Fibroblast of peridontal ligament (primary cell): ENCODE data around the gene SEH1L.
A peak's percentile ranks its signal among the peaks of the same experiment; 100 is the strongest.
"Not testable (repeated sequence)": the region's sequence is repeated elsewhere in the genome, so short reads cannot be mapped to it uniquely, and the experiment has no call there.

Experiments
- DNase-seq: peaks from one replicate; pipeline ENCODE4 v3.0.0-alpha.2; 2010; ENCODE audit errors: extremely low read depth

SEH1L gene

GRCh38 chr18:12995952-12996477, 48.2 kb downstream of the SEH1L start:
- no peak for DNase-seq

- DNase-seq: no peak
These were observed 49.0 kb downstream of the SEH1L start for GRCh38 chr18:12996661-12997292.

DNA sequence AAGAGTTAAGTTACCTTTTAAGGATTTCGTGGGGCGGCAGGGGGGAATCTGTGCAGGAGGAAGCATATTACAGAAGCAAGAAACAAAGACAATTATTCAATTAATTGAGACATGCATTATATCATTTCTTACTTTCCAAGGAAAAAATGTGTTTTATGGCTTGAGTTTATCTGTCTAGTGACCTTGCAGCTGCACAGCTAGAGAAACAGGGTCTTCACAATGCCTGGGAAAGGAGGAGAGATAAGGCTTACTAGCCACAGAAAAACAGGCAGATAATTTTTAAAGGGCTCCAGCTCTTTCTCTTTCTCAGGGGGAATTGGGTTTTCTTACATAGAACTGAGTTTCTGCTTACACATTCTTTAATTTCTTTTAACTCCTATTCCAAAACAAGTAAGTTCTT, 49.5 kb downstream of the SEH1L start:
- DNase-seq: not testable (repeated sequence)

DNA sequence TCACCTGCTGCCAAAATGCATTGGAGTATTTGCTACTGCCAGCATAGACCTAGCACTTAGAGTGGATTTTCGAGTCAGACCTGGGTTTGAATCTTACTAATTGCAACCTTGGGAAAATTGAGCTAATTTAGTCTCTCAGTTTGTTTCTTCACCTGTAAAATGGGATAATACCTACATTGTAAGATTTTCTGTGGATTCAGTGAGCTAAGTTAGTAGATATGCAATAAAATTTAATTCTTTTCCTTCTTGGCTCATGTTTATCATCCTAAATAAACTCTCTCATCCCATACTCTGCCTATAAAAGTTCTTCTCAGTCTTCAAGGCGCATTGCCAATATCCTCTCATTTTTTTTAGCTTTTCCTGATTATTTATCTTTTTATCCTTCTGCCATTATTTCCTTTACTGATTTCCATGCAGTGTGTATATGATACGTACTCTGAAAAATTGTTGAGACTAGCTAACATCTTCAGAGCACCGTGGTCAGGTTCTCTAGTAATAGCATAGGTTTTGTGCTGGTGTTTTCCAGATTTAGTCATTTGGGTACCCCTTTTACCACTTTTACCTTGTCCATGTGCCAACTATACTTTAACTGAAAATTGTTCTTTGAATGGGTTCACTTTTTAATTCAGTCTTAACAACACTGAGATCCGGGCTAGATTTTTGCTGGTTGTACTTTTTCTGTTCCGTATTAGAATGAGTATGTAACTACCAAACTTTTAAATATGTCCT, 50.7 kb downstream of the SEH1L start:
- DNase-seq: no peak

- peak; percentile 62 for DNase-seq
These were observed 55.7 kb downstream of the SEH1L start for GRCh38 chr18:13003466-13003896.

DNA sequence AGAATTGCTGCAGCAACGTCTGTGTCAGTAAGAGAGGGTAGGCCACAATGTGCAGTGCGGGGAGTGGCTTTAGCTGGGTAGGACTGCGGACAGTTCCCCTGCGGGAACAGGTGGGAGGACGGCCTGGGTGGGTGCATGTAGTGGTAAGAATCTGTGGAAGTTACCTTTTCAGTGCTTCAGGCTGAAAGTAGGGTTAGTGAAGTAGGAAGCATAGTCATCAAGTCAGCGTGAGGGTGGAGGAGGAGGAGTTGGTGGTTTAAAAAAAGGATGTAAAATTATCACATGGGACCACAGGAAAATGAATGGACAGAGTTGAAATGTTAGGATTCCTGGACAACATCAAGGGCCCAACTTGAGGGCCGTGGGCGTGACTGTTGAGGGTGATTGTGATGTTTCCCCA, 56.6 kb downstream of the SEH1L start:
- DNase-seq: no peak

DNA sequence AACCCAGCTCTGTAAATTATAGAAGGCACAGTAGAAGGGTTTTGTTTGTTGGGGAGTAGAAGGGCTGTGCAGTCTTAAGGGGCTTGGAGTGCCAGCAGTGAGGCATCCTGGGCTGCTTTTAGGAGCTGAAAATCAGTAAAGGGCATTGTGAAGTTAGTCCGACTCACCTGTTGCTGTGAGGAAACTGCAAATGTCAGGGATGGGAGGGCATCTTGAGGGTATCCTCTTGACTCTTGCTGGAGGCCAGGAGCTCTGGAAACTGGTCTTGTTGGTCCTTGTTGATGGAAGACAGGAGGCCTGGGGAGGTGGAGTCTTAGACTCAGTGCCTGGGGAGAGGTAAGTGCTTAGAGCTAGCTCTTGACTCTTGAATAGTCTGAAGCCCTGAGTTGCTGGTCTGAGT, 57.5 kb downstream of the SEH1L start:
- no peak for DNase-seq

DNA sequence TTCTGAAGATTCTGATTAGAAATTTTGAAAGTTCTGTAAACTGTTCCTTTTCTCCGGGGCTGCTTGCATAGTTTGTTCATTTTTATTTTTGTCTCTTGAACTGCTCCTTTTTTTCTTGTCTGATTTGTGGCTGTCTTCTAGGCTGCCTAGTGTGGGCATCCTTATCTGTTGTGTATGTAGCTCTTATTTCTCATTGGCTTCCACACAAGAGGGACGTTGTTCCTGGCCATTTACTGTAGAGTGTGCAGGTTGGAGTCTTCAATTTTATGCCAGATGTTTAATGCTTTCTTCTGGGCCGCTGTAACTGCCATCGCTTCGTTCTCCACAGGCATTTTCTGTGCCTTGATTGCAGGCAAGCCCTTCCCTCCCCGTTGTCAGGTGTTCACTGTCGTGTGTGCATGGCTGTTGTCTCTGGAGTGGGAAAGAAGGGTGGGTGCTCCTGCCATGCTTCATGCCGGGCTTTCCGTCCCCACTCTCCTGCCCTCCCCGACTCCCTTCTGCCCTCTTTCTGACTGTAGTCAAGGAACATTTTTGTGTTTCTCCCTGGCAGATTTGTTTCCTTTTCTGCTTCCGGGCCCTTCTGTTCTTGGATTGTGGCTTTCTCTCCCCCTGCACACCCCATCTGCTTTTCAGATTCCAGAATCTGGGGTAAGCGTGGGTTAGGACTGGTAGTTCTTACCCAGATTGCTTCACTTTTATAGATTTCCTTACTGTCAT, 58.9 kb downstream of the SEH1L start:
- peak; percentile 3 for DNase-seq

DNA sequence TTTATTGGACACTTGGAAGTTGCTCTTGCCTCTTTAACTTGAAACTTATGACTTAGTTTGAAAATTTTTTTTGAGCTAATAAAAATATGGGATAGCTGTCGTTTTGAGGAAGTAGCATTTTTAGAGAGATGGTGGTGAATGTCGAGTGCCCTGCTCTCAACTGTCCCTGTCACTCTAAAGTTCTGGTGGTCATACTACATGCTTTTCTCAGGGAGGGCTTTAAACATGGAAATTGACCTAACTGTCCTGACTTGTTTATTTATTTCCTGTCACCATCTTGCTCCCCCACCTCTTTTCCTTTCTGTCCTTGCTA, 59.4 kb downstream of the SEH1L start:
- no peak for DNase-seq

- no peak for DNase-seq
These were observed 63.9 kb downstream of the SEH1L start for GRCh38 chr18:13011719-13012118.

DNA sequence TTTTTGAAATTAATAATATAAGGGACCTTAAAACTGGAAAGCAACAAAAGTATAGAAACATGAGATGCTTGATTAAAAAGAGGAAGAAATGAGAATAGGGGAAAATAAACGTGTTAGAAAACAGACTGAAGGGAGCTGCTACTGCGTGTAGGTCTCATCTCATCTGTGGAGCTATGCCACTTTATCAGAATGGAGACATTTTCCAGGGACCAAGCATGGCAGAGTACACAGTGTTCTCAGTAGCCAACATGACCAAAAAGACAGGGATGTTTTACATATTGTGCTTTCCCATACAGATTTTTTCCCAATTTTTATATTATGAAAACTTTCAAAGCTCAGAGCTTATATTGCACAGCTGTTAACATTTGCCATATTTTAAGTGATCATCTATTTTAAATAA, 66.4 kb downstream of the SEH1L start:
- no peak for DNase-seq

DNA sequence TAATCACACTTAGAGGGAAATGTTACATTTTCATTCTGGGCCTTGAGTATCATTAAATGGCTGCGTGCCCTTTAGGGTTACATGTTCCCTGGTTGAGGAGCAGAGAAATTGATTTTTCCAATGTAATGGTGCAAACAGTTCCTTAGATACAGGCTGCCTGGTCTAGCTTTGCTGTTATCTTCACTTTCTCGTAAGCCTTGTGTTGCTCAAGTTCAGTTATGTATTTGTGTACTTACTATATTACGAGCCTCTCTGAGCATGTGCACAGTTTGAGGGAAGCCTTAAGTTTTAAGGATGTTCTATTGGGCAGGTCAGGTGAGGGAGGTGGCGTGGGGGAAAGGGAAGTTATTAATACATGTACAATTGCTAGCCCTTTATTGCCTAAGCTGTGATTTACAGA, 67.0 kb downstream of the SEH1L start:
- no peak for DNase-seq

GRCh38 chr18:13017247-13017875, 69.5 kb downstream of the SEH1L start:
- DNase-seq: no peak

- no peak for DNase-seq
These were observed 70.6 kb downstream of the SEH1L start for GRCh38 chr18:13018374-13018773.

- no peak for DNase-seq
These were observed 71.5 kb downstream of the SEH1L start for GRCh38 chr18:13019301-13019700.

DNA sequence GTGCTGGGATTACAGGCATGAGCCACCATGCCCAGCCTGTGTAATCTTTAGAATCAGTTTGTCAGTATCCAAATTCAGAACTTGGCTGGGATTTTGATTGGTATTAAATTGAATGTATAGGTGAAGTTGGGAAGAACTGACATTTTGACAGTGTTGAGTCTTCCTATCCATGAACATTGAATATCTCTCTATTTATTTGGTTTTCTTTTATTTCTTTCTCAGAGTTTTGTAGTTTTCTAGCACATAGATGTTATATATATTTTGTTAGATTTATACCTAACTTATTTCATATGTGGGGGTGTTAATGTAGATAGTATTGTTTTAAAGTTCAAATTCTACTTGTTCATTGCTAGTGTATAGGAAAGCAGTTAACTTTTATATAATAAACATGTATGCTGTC, 74.8 kb downstream of the SEH1L start:
- DNase-seq: no peak

GRCh38 chr18:13025233-13025632, 77.4 kb downstream of the SEH1L start:
- no peak for DNase-seq

GRCh38 chr18:13026583-13027270, 78.9 kb downstream of the SEH1L start:
- peak; percentile 27 for DNase-seq

- no peak for DNase-seq
These were observed 81.1 kb downstream of the SEH1L start for GRCh38 chr18:13028869-13029268.

DNA sequence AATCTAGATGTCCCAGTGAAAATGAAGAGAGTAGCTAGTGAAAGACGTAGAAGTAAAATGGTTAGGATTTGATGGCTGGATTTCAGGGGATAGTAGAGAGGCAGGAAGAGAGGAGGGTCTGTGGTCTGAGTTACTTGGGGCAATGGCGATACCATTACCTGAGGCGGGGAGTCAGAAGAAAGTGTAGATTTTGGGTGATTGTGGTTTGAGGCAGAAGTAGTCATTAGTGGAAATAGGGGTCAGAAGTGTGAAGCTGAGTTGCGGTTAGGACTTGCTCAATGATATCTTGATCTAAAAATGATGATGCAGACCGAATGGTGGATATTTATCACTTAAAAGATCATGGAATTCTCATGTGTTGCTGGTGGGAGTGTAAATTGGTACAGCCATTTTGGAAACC, 84.4 kb downstream of the SEH1L start:
- DNase-seq: no peak

DNA sequence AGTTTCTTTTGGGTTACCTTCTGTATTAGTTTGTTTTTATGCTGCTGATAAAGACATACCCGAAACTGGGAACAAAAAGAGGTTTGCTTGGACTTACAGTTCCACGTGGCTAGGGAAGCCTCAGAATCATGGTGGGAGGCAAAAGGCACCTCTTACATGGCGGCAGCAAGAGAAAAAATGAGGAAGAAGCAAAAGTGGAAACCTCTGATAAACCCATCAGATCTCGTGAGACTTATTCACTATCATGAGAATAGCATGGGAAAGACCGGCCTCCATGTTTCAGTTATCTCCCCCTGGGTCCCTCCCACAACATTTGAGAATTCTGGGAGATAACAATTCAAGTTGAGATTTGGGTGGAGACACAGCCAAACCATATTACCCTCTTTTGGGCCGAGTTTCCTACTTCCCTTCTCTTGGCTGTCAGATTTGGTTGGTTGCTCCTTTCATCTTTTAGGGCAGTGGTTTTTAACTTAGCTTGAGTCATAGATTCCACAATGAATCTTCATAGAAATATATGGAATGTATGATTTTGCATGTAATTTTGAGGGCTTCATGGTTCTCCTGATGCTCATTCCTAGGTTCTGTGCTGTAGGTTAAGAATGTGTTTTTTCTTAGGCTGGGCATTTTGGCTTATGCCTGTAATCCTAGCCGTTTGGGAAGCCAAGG, 87.6 kb downstream of the SEH1L start:
- DNase-seq: peak; percentile 51
